Tibial nerve (tissue), 4 donors: ENCODE results near the gene ANAPC16. TPM values are rescaled to one million over a fixed set of nuclear protein-coding genes. Genes with fewer than 3 reads are reported as not detected.
"Not testable (repeated sequence)": the region's sequence is repeated elsewhere in the genome, so short reads cannot be mapped to it uniquely, and the experiment has no call there.

Experiments
- DNase-seq, 2 donors: peaks; one replicate each; pipeline ENCODE4 v3.0.0-alpha.2; 2019; ENCODE audit warnings: low spot score in 2 of 2
- H3K27ac ChIP-seq, 4 donors: fragments of 200-600 bp; sonication (generic) in 3 of 4; one replicate each; pipeline ENCODE4 v1.5.1; 2017 to 2019; ENCODE audit warnings: mild to moderate bottlenecking in 1 of 4
- H3K27me3 ChIP-seq, 2 donors: fragments of 200-600 bp; sonication (generic) in 1 of 2; one replicate each; pipeline versions ENCODE4 v1.5.1 to v1.6.0; 2017 to 2019
- H3K36me3 ChIP-seq, 3 donors: fragments of 200-600 bp; sonication (generic); one replicate each; pipeline ENCODE4 v1.5.1; 2018 to 2019
- H3K4me1 ChIP-seq, 4 donors: fragments of 200-600 bp; sonication (generic) in 3 of 4; one replicate each; pipeline ENCODE4 v1.5.1; 2017 to 2019
- H3K4me3 ChIP-seq, 4 donors: fragments of 200-600 bp; sonication (generic) in 3 of 4; one replicate each; pipeline ENCODE4 v1.5.1; 2017 to 2019; ENCODE audit warnings: mild to moderate bottlenecking in 1 of 4, moderate library complexity in 1 of 4
- H3K9me3 ChIP-seq, 4 donors: fragments of 200-600 bp; sonication (generic) in 3 of 4; one replicate each; pipeline ENCODE4 v1.5.1; 2017 to 2019
- EP300 ChIP-seq, 2 donors: sonication (generic); formaldehyde crosslinking; IDR thresholded peaks; one replicate each; pipeline ENCODE4 v1.6.1; 2017; ENCODE audit warnings: antibody characterized with exemption in 2 of 2, mild to moderate bottlenecking in 1 of 2
- POLR2A ChIP-seq, 2 donors: fragments of 450-650 bp; IDR thresholded peaks; one replicate each; pipeline ENCODE4 v1.6.1; 2017; ENCODE audit warnings: antibody characterized with exemption in 2 of 2, mild to moderate bottlenecking in 2 of 2, moderate library complexity in 2 of 2
- WGBS, 2 donors: methylation state at CpG; one replicate each; pipeline ENCODE4 v1.1.5; 2018; 5-methylcytosine and 5-hydroxymethylcytosine counted together
- small RNA-seq: library from RNA; depleted of rRNA; stranded (forward); fragments of <200 nt; gene quantifications from one replicate; pipeline ENCODE3, GENCODE V24; 2016
- total RNA-seq, 4 donors: library from RNA; depleted of rRNA; stranded (reverse); fragments of >200 nt; gene quantifications; one replicate each; pipeline ENCODE4 v1.1.0, GENCODE V29; 2016
- TF ChIP-seq, protein P1 (sequence below), 5 experiments: fragments of 200-600 bp in 3 of 5; fragments of 450-650 bp in 2 of 5; sonication (generic) in 3 of 5; IDR thresholded peaks; one replicate each; pipeline ENCODE4 v1.5.1; 2016 to 2019; ENCODE audit warnings: antibody characterized with exemption in 5 of 5, mild to moderate bottlenecking in 3 of 5, moderate library complexity in 2 of 5

The ANAPC16 gene
- total RNA-seq, 4 donors from 2014 or later: 52.6 to 72.3 (median 61.9) TPM

DNA sequence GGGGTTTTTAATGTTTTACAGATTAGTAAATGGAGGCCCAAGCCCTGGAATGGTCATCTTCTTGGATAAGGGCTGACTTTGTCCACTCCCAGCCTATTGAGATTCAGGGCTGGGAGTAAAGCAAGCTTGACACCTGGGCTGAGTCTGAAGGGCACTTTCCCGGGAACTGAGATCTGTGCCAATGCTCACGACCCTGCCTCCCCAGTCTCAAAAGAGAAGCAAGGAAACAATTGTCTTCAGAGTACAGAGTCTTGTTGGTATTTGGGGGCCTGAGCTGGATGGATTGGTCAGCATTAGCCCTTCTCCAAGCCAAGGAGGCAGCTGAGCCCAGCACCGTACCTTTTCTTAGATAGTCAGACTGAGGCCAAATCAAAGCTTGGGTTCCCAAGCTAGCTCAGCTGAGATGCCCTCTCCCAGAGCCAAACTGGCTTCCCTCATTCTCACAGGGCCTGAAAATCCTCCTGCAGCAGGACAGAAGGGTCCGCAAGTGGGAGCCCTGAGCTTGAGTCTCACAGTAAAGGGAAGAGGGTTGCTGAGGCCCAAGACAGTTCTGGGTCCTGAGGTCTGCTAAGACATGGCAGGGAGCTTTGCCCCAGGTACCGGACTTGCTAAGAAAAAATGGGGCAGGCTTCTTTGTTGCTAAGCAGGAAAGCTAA is 61.7 kb downstream of the ANAPC16 start:
- peak overlapping the region in 2 of 4 donors; percentile 85 to 96 for H3K4me3 ChIP-seq
- H3K27ac ChIP-seq: peak overlapping the region; percentile 89 to 100 (median 97)
- DNase-seq: no peak
- H3K4me1 ChIP-seq: peaks cover 0 to 40% (median 21%) of the 10 kb centered on the region in 4 donors
- H3K36me3 ChIP-seq: peaks cover 4 to 27% (median 24%) of the 10 kb centered on the region in 3 donors
- WGBS, 2 donors: 65% methylated on average over 5 of the region's 5 CpGs
- H3K9me3 ChIP-seq: no peaks in the 10 kb centered on the region
- H3K27me3 ChIP-seq: no peaks in the 10 kb centered on the region
- TF ChIP-seq POLR2A (IDR thresholded peaks at IDR 0.05): no peak
- TF ChIP-seq, protein P1, sequence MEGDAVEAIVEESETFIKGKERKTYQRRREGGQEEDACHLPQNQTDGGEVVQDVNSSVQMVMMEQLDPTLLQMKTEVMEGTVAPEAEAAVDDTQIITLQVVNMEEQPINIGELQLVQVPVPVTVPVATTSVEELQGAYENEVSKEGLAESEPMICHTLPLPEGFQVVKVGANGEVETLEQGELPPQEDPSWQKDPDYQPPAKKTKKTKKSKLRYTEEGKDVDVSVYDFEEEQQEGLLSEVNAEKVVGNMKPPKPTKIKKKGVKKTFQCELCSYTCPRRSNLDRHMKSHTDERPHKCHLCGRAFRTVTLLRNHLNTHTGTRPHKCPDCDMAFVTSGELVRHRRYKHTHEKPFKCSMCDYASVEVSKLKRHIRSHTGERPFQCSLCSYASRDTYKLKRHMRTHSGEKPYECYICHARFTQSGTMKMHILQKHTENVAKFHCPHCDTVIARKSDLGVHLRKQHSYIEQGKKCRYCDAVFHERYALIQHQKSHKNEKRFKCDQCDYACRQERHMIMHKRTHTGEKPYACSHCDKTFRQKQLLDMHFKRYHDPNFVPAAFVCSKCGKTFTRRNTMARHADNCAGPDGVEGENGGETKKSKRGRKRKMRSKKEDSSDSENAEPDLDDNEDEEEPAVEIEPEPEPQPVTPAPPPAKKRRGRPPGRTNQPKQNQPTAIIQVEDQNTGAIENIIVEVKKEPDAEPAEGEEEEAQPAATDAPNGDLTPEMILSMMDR (IDR thresholded peaks at IDR 0.05): no peak
- TF ChIP-seq EP300 (IDR thresholded peaks at IDR 0.05): no peak

DNA sequence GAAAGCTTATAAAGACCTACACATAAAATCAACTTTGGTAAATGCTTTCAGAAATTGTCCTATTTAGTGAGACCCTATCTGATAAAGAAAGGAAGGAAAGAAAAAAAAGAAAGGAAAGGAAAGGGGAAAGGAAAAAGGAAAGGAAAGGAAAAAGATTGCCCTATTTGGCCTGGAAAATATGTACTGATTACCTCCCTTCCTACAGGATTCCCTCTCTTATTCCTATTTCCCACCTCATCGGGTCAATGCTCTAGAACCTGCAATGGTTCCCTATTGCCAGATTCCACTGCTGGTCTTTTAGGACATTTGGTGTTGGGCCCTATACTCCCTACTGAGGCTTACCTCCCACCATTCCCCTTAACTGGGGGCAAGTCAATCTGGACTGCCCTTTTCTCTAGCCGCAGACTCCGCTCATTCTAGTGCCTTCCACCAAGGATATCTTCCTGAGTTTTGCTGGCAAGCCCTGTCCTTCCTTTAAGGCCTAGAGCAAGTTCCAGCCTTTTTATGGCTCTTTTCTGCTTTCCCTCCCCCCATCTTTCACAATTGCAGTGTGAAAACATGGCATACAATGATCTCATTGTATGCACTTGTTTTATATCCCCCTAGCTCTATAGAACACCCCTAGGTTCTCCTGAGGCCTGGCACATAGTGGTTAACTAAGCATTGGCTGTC is 62.3 kb downstream of the ANAPC16 start:
- Histone ChIP-seq H3K4me3 (peak overlapping the region in 1 of 4 donors; percentile 85), H3K27ac (peak overlapping the region; percentile 89 to 100 (median 97)), H3K9me3 (no peaks in the 10 kb centered on the region), H3K27me3 (no peaks in the 10 kb centered on the region), H3K4me1 (peaks cover 0 to 37% (median 16%) of the 10 kb centered on the region in 4 donors), H3K36me3 (peaks cover 4 to 27% (median 24%) of the 10 kb centered on the region in 3 donors)
- no peak for DNase-seq
- peak in 1 of 2 donors; percentile 73 for TF ChIP-seq EP300 (IDR thresholded peaks at IDR 0.05)
- TF ChIP-seq, protein P1 (IDR thresholded peaks at IDR 0.05): no peak
- 68 to 70% methylated on average over 3 of the region's 3 CpGs for WGBS, 2 donors

DNA sequence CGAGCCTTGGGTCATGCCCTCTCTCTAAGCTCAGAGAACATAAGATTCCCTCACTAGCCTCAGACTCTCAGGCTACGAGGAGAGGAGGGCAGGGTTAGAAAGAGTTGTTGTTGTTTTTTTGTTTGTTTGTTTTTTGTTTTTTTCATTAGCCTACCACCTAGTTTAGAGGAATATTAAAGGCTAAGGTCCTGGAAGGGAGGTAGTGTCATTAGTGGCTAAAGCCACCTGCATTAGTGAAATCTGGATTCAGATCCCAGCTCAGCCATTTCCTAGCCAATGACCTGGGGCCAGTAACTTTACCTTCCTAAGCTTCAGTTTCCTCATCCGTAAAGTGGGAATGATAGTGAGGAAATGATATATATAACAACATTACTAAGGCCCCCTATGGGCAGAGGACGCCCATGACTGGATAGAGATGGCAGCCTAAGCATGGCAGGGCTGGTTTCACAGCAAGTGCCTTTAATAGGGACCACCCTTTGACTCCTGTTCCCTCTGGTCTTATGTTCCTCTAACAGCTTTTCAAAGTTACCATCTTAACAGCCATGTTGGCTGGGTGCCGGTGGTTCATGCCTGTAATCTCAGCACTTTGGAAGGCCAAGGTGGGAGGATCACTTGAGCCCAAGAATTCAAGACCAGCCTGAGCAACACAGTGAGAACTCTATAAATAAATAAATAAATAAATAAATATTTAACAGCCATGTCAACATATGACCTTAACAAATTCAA is 63.0 kb downstream of the ANAPC16 start:
- Histone ChIP-seq H3K27me3 (no peaks in the 10 kb centered on the region), H3K4me1 (peaks cover 0 to 37% (median 16%) of the 10 kb centered on the region in 4 donors), H3K27ac (peak overlapping the region; percentile 89 to 100 (median 97)), H3K36me3 (peaks cover 4 to 27% (median 24%) of the 10 kb centered on the region in 3 donors), H3K4me3 (no peak overlapping the region), H3K9me3 (no peaks in the 10 kb centered on the region)
- no peak for DNase-seq
- 54 to 55% methylated on average over 5 of the region's 5 CpGs for WGBS, 2 donors
- TF ChIP-seq, protein P1 (IDR thresholded peaks at IDR 0.05): peak in 1 of 5 experiments; percentile 19
- TF ChIP-seq EP300 (IDR thresholded peaks at IDR 0.05): peak in 1 of 2 donors; percentile 39
- TF ChIP-seq POLR2A (IDR thresholded peaks at IDR 0.05): no peak

DNA sequence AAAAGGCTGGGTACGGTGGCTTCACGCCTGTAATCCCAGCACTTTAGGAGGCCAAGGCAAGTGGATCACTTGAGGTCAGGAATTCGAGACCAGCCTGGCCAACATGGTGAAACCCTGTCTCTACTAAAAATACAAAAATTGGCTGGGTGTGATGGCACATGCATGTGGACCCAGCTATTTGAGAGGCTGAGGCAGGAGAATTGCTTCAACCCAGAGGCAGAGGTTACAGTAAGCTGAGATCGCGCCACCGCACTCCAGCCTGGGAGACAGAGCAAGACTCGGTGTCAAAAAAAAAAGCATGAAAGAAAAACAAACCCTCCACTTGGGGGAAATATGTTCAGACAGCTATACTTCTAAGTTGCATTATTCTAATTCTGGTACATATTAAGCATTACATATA is 63.8 kb downstream of the ANAPC16 start:
- not testable (repeated sequence) for H3K27me3 ChIP-seq, H3K9me3 ChIP-seq, DNase-seq, H3K4me3 ChIP-seq
- WGBS, 2 donors: 64 to 68% methylated on average over 7 of the region's 7 CpGs
- Histone ChIP-seq H3K27ac (peak overlapping the region in 2 of 4 donors; percentile 99 to 100), H3K4me1 (peaks cover 0 to 37% (median 16%) of the 10 kb centered on the region in 4 donors), H3K36me3 (peaks cover 4 to 21% (median 20%) of the 10 kb centered on the region in 3 donors)

DNA sequence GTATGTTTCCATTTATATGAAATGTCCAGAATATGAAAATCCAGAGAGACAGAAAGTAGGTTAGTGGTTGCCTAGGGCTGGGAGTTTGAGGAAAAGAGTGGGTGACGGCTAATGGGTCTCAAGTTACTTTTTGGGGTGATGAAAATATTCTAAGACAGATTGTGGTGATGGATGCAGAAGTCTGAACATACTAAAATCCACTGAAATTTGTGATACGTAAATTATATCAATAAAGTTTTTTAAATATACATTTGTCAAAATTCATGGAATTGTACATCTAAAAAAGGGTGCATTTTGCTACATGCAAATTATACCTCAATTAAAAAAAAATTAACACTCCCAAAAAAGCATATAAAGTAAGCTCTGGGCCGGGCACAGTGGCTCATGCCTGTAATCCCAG is 67.3 kb downstream of the ANAPC16 start:
- TF ChIP-seq EP300 (IDR thresholded peaks at IDR 0.05) (no peak), POLR2A (IDR thresholded peaks at IDR 0.05) (no peak)
- TF ChIP-seq, protein P1 (IDR thresholded peaks at IDR 0.05): no peak
- no peak overlapping the region for H3K4me3 ChIP-seq
- H3K27me3 ChIP-seq: no peaks in the 10 kb centered on the region
- 74 to 93% methylated on average over 3 of the region's 3 CpGs for WGBS, 2 donors
- no peak overlapping the region for H3K27ac ChIP-seq
- DNase-seq: no peak
- H3K36me3 ChIP-seq: no peaks in the 10 kb centered on the region
- peaks cover 0 to 28% (median 9%) of the 10 kb centered on the region in 4 donors for H3K4me1 ChIP-seq
- no peaks in the 10 kb centered on the region for H3K9me3 ChIP-seq

Small RNAs within 50 kb of the gene (small RNA-seq; reads per million reads assigned to genes)
- gene RF00019 (not detected), gene RF00340 (not detected)

Other genes with a start within 250 kb of the ANAPC16 start
- gene SPOCK2, start 127.5 kb upstream of the ANAPC16 start, total RNA-seq: 1 to 10 TPM; 2.1 to 9.9 (median 5.0) TPM
- 10 to 100 TPM; 34.2 to 85.7 (median 54.2) TPM for gene ASCC1, start 264 bp downstream of the ANAPC16 start, total RNA-seq
- gene DDIT4, start 57.9 kb downstream of the ANAPC16 start, total RNA-seq: 1,000 to 10,000 TPM; 1,317 to 2,202 (median 1,604) TPM
- gene DNAJB12, start 138.9 kb downstream of the ANAPC16 start, total RNA-seq: 100 to 1,000 TPM in 2 of 4 donors, 10 to 100 TPM in 2; 81.3 to 115 (median 98.9) TPM